NCI-H524 (cell line): ENCODE results near the gene DCDC2.
"Not testable (repeated sequence)": the region's sequence is repeated elsewhere in the genome, so short reads cannot be mapped to it uniquely, and the experiment has no call there.

Experiments used
- DNase-seq, 2 experiments: peaks; one replicate each; lab custom pipeline; 2025; lab: John Stamatoyannopoulos, UW

The DCDC2 gene

GRCh38 chr6:24223115-24223919, 134.5 kb downstream of the DCDC2 start:
- DNase-seq = no peak

GRCh38 chr6:24219670-24220069, 138.2 kb downstream of the DCDC2 start:
- DNase-seq = no peak

GRCh38 chr6:24214984-24215383, 142.9 kb downstream of the DCDC2 start:
- DNase-seq = no peak

GRCh38 chr6:24207413-24207812, 150.4 kb downstream of the DCDC2 start:
- no peak for DNase-seq

- DNase-seq = peak in 1 of 2 experiments; percentile 70
Observed at GRCh38 chr6:24205020-24205492, 152.8 kb downstream of the DCDC2 start.

- DNase-seq = not testable (repeated sequence)
Observed at GRCh38 chr6:24204113-24204512, 153.7 kb downstream of the DCDC2 start.

GRCh38 chr6:24197892-24198291, 160.0 kb downstream of the DCDC2 start:
- no peak for DNase-seq

- DNase-seq = no peak
Observed at GRCh38 chr6:24195836-24196597, 161.8 kb downstream of the DCDC2 start.

GRCh38 chr6:24194978-24195700, 162.7 kb downstream of the DCDC2 start:
- DNase-seq = no peak

GRCh38 chr6:24193364-24193763, 164.5 kb downstream of the DCDC2 start:
- no peak for DNase-seq

GRCh38 chr6:24191346-24191745, 166.5 kb downstream of the DCDC2 start:
- DNase-seq = no peak

- no peak for DNase-seq
Observed at GRCh38 chr6:24188578-24189080, 169.2 kb downstream of the DCDC2 start.

- no peak for DNase-seq
Observed at GRCh38 chr6:24187965-24188577, 169.8 kb downstream of the DCDC2 start.

GRCh38 chr6:24186349-24186748, 171.5 kb downstream of the DCDC2 start:
- DNase-seq = no peak

- no peak for DNase-seq
Observed at GRCh38 chr6:24183584-24183983, 174.3 kb downstream of the DCDC2 start.

GRCh38 chr6:24157886-24158285, 200.0 kb downstream of the DCDC2 start:
- no peak for DNase-seq

- no peak for DNase-seq
Observed at GRCh38 chr6:24154121-24154520, 203.7 kb downstream of the DCDC2 start.

- no peak for DNase-seq
Observed at GRCh38 chr6:24152014-24152413, 205.8 kb downstream of the DCDC2 start.

GRCh38 chr6:24149836-24150235, 208.0 kb downstream of the DCDC2 start:
- no peak for DNase-seq

- DNase-seq = peak in 1 of 2 experiments; percentile 35
Observed at GRCh38 chr6:24149296-24149695, 208.6 kb downstream of the DCDC2 start.

GRCh38 chr6:24148684-24149083, 209.2 kb downstream of the DCDC2 start:
- DNase-seq = no peak

GRCh38 chr6:24148154-24148570, 209.7 kb downstream of the DCDC2 start:
- no peak for DNase-seq
